Astrocyte (in vitro differentiated cells and primary cell): Measurements from ENCODE around the gene RFTN1. TPM values are rescaled to one million over a fixed set of nuclear protein-coding genes. Genes with fewer than 3 reads are reported as not detected.

Source experiments
- DNase-seq: peaks from one replicate; pipeline ENCODE4 v3.0.0-alpha.2; 2010; ENCODE audit warnings: low read depth
- FAIRE-seq: peaks from 2 replicates; lab custom pipeline; 2011; peaks lifted over from hg19 to GRCh38; lab: Jason Lieb, UNC
- H2AFZ ChIP-seq: 2 replicates; pipeline ENCODE4 v1.6.0; 2012; ENCODE audit warnings: low read depth, low read length, inconsistent platforms
- H3K27ac ChIP-seq: 2 replicates; pipeline ENCODE4 v1.5.1; 2011; ENCODE audit warnings: low read depth, low read length, inconsistent platforms
- H3K27me3 ChIP-seq: 2 replicates; pipeline ENCODE4 v1.6.0; 2011; ENCODE audit warnings: low read length, inconsistent platforms; ENCODE audit not compliant: insufficient read depth
- H3K36me3 ChIP-seq: 2 replicates; pipeline ENCODE4 v1.5.1; 2011; ENCODE audit warnings: low read length, inconsistent platforms; ENCODE audit not compliant: insufficient read depth
- H3K4me1 ChIP-seq: 2 replicates; pipeline ENCODE4 v1.5.1; 2011; ENCODE audit warnings: low read length, inconsistent platforms; ENCODE audit not compliant: insufficient read depth
- H3K4me2 ChIP-seq: 2 replicates; pipeline ENCODE4 v1.6.0; 2012; ENCODE audit warnings: low read length, inconsistent platforms
- H3K4me3 ChIP-seq: 2 replicates; pipeline ENCODE4 v1.5.1; 2011; ENCODE audit warnings: low read depth, mild to moderate bottlenecking, low read length, inconsistent platforms; ENCODE audit not compliant: insufficient read depth
- H3K79me2 ChIP-seq: 2 replicates; pipeline ENCODE4 v1.6.0; 2012; ENCODE audit warnings: mild to moderate bottlenecking, low read length, inconsistent platforms; ENCODE audit not compliant: insufficient read depth
- H3K9ac ChIP-seq: 2 replicates; pipeline ENCODE4 v1.6.0; 2012; ENCODE audit warnings: mild to moderate bottlenecking, low read length, inconsistent platforms
- H3K9me3 ChIP-seq: 2 replicates; pipeline ENCODE4 v1.5.1; 2012; ENCODE audit warnings: low read depth, mild to moderate bottlenecking, low read length, inconsistent platforms; ENCODE audit not compliant: insufficient read depth
- H4K20me1 ChIP-seq: 2 replicates; pipeline ENCODE4 v1.6.0; 2012; ENCODE audit warnings: low read length, inconsistent platforms; ENCODE audit not compliant: insufficient read depth
- H3K27ac Mint-ChIP-seq: one replicate; pipeline ENCODE4 v1.8.0; 2021; ENCODE audit warnings: mild to moderate bottlenecking, mixed read lengths; ENCODE audit not compliant: unreplicated experiment
- H3K27me3 Mint-ChIP-seq: one replicate; pipeline ENCODE4 v1.8.0; 2021; ENCODE audit warnings: low read depth, mixed read lengths; ENCODE audit not compliant: unreplicated experiment
- H3K36me3 Mint-ChIP-seq: one replicate; pipeline ENCODE4 v1.8.0; 2021; ENCODE audit warnings: low read depth, mixed read lengths; ENCODE audit not compliant: unreplicated experiment
- H3K4me1 Mint-ChIP-seq: one replicate; pipeline ENCODE4 v1.8.0; 2021; ENCODE audit warnings: low read depth, mixed read lengths; ENCODE audit not compliant: unreplicated experiment
- H3K4me3 Mint-ChIP-seq: one replicate; pipeline ENCODE4 v1.8.0; 2021; ENCODE audit warnings: mild to moderate bottlenecking, moderate library complexity, mixed read lengths; ENCODE audit not compliant: unreplicated experiment
- H3K9me3 Mint-ChIP-seq: one replicate; pipeline ENCODE4 v1.8.0; 2021; ENCODE audit warnings: mild to moderate bottlenecking, mixed read lengths; ENCODE audit not compliant: unreplicated experiment
- EZH2 ChIP-seq: IDR thresholded peaks from 2 replicates; pipeline ENCODE4 v1.6.1; 2012; ENCODE audit warnings: mild to moderate bottlenecking, low read length, inconsistent platforms; ENCODE audit not compliant: insufficient read depth
- total RNA-seq: library from RNA; stranded (reverse); gene quantifications from 2 replicates; pipeline ENCODE4 v1.2.1, GENCODE V29; 2021
- TF ChIP-seq, protein P1 (sequence below): IDR thresholded peaks from 2 replicates; pipeline ENCODE4 v1.5.1; 2011; ENCODE audit warnings: low read depth, mild to moderate bottlenecking, inconsistent platforms, low read length, moderate library complexity; ENCODE audit not compliant: insufficient read depth

RFTN1 gene
- total RNA-seq, 1 donor from 2014 or later: 49.5 TPM

DNA sequence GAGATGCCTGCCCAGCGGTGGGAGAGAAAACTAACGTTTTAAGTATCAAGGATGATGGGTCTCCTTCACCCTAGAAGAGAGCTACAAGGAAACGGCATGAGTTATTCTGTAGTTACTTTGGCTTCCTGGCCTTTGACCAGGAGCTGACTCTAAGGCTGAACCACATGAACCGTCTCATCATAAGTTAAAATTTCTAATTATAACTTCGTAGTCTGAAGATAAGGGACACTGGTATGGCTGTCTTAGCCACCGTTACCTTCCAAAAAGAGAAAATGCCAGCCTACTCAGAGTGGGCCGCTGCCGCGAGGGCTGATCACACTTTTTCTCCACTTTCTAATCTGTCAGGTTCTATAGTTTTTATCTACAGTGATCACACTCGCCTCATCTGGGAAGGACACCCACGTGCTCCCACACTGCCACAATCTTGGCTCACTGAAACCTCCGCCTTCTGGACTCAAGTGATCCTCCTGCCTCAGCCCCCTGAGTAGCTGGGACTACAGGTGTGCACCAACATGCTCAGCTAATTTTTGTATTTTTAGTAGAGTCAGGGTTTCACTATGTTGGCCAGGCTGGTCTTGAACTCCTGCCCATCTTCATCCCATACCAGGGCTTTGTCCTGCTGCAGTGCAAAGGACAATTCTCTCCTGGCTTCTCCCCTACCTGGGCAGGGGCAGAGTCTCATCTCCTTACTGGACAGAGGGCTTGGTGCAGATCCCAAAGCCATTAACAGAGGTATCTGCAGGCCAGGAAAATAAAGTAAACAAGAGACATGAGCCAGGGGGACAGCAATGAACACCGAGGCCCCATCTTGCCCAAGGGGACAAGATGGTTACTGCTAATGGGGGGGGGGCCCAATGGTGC, 73.4 kb downstream of the RFTN1 start:
- H3K9me3 ChIP-seq: no peaks in the 10 kb centered on the region
- H3K4me1 Mint-ChIP-seq: peaks cover 6% of the 10 kb centered on the region
- no peak overlapping the region for H3K27ac Mint-ChIP-seq
- no peaks in the 10 kb centered on the region for H3K4me1 ChIP-seq
- H3K4me3 ChIP-seq: no peak overlapping the region
- FAIRE-seq (no peak), DNase-seq (no peak)
- no peak overlapping the region for H2AFZ ChIP-seq
- H4K20me1 ChIP-seq: peaks cover 12% of the 10 kb centered on the region
- peaks cover 2% of the 10 kb centered on the region for H3K36me3 Mint-ChIP-seq
- no peak overlapping the region for H3K4me3 Mint-ChIP-seq
- TF ChIP-seq, protein P1, sequence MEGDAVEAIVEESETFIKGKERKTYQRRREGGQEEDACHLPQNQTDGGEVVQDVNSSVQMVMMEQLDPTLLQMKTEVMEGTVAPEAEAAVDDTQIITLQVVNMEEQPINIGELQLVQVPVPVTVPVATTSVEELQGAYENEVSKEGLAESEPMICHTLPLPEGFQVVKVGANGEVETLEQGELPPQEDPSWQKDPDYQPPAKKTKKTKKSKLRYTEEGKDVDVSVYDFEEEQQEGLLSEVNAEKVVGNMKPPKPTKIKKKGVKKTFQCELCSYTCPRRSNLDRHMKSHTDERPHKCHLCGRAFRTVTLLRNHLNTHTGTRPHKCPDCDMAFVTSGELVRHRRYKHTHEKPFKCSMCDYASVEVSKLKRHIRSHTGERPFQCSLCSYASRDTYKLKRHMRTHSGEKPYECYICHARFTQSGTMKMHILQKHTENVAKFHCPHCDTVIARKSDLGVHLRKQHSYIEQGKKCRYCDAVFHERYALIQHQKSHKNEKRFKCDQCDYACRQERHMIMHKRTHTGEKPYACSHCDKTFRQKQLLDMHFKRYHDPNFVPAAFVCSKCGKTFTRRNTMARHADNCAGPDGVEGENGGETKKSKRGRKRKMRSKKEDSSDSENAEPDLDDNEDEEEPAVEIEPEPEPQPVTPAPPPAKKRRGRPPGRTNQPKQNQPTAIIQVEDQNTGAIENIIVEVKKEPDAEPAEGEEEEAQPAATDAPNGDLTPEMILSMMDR: no peak
- no peak for TF ChIP-seq EZH2
- H3K36me3 ChIP-seq: no peaks in the 10 kb centered on the region
- no peak overlapping the region for H3K27ac ChIP-seq
- no peaks in the 10 kb centered on the region for H3K27me3 Mint-ChIP-seq
- no peak overlapping the region for H3K4me2 ChIP-seq
- no peaks in the 10 kb centered on the region for H3K9me3 Mint-ChIP-seq
- H3K27me3 ChIP-seq: no peaks in the 10 kb centered on the region
- H3K9ac ChIP-seq: no peak overlapping the region
- peaks cover 30% of the 10 kb centered on the region for H3K79me2 ChIP-seq

DNA sequence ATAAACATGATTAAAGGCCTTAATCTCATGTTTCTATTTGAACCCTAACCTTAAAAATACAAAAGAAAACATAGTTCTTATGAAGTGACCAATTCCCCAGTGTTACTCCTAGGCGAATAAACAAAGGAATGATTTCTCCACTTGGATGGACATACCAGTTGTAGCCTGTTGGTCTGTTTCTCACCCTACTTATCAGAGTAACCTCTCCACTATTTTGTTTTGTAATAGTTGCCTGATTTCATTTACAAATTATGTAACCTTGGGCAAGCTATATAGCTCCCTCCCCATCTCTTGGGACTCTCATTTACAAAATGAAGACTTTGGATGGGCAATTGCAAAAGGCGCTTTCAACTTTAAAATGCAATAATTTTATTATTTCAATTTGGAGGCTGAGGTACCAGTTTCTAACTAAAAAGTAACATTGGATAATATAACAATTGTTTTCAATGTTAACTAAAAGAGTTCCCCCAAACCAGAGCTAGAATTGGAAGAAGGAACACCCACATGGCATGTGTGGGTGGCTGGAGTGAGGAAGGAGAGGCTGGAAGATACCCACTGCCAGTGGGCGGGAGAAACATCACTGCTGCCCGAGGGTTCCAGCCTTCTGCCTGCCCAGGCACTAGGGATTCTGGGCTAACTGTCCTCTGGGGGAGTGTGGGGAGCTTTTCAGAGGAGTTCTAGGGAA, 74.2 kb downstream of the RFTN1 start:
- peaks cover 5% of the 10 kb centered on the region for H3K4me1 Mint-ChIP-seq
- DNase-seq (peak; percentile 23), FAIRE-seq (no peak)
- Histone ChIP-seq H3K9ac (no peak overlapping the region), H3K27me3 (no peaks in the 10 kb centered on the region), H3K79me2 (peaks cover 26% of the 10 kb centered on the region), H2AFZ (no peak overlapping the region), H3K36me3 (no peaks in the 10 kb centered on the region), H4K20me1 (peaks cover 12% of the 10 kb centered on the region), H3K9me3 (no peaks in the 10 kb centered on the region), H3K4me2 (no peak overlapping the region), H3K4me3 (no peak overlapping the region), H3K27ac (no peak overlapping the region), H3K4me1 (no peaks in the 10 kb centered on the region)
- no peak overlapping the region for H3K4me3 Mint-ChIP-seq
- no peaks in the 10 kb centered on the region for H3K9me3 Mint-ChIP-seq
- peak overlapping the region; percentile 53 for H3K27ac Mint-ChIP-seq
- TF ChIP-seq EZH2: no peak
- no peaks in the 10 kb centered on the region for H3K27me3 Mint-ChIP-seq
- peaks cover 2% of the 10 kb centered on the region for H3K36me3 Mint-ChIP-seq

DNA sequence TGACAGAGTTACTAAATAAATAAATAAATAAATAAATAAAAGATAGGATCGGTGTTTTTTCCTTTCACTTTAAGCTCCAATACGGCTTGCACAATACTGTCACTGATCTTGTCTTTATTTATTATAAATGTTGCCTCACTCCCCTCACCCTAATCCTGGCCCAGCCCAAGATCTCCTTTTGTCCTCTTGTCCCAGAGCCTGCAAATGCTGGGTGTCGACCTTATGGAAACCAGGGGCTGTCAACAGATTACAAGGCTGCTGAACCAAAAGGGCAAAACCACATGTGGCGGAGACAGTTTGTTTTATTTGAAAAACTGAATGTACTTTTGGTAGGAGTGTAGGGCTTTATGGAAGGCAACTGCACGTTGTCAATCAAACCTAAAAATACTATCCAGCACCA, 75.9 kb downstream of the RFTN1 start:
- no peak overlapping the region for H3K4me3 ChIP-seq
- no peaks in the 10 kb centered on the region for H3K9me3 ChIP-seq
- Mint-ChIP-seq H3K27me3 (no peaks in the 10 kb centered on the region), H3K4me1 (peaks cover 4% of the 10 kb centered on the region), H3K27ac (no peak overlapping the region), H3K36me3 (peaks cover 5% of the 10 kb centered on the region), H3K9me3 (no peaks in the 10 kb centered on the region), H3K4me3 (no peak overlapping the region)
- no peak overlapping the region for H3K9ac ChIP-seq
- no peak overlapping the region for H3K27ac ChIP-seq
- no peak for FAIRE-seq
- H3K79me2 ChIP-seq: peaks cover 21% of the 10 kb centered on the region
- no peaks in the 10 kb centered on the region for H3K27me3 ChIP-seq
- no peak for DNase-seq
- H3K36me3 ChIP-seq: no peaks in the 10 kb centered on the region
- H2AFZ ChIP-seq: no peak overlapping the region
- no peaks in the 10 kb centered on the region for H3K4me1 ChIP-seq
- H3K4me2 ChIP-seq: no peak overlapping the region
- peaks cover 22% of the 10 kb centered on the region for H4K20me1 ChIP-seq
- no peak for TF ChIP-seq EZH2
- TF ChIP-seq, protein P1: no peak
